ENCODE results near the gene HDAC3. TPM values are rescaled to one million over a fixed set of nuclear protein-coding genes. Genes with fewer than 3 reads are reported as not detected.

Gene HDAC3
- polyA plus RNA-seq, 1 experiment, result 97.8 TPM

DNA sequence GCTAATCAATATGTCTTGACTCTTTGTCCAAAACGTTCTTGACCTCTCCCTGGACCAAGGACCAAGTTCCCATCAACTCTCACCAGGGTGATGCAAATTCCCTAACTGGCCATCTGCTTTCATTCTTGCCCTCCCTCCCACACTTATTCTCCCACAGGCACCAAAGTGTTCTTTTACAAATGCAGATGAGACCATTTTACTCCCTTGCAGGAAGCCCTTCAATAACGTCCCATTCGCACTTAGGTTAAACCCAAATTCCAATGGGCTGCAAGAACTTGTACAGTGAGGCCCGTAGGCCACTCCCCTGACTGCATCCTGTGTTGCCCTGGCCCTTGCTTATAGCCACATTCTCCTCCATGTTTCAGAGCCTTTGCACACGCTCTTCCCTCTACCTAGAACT, 38.1 kb upstream of the HDAC3 start:
- Histone ChIP-seq H3K4me3 (ENCODE audit: low read depth, low read length) (no peak overlapping the region), H3K36me3 (ENCODE audit: control insufficient read depth, insufficient read depth, low read length) (peaks cover 22% of the 10 kb centered on the region), H3K27me3 (ENCODE audit: control insufficient read depth, insufficient read depth, low read length) (no peaks in the 10 kb centered on the region)
- no peak for TF ChIP-seq CTCF (IDR thresholded peaks at IDR 0.05; ENCODE audit: insufficient read depth, low read depth, low read length)
- DNase-seq (ENCODE audit: low read depth), result no peak
- ChIA-PET POLR2A (no interaction called here), CTCF (interaction anchor here (2.5 kb wide), 1 partner anchor 11 kb away, joined by 13 read pairs; no protein-coding TSS in a partner anchor)

DNA sequence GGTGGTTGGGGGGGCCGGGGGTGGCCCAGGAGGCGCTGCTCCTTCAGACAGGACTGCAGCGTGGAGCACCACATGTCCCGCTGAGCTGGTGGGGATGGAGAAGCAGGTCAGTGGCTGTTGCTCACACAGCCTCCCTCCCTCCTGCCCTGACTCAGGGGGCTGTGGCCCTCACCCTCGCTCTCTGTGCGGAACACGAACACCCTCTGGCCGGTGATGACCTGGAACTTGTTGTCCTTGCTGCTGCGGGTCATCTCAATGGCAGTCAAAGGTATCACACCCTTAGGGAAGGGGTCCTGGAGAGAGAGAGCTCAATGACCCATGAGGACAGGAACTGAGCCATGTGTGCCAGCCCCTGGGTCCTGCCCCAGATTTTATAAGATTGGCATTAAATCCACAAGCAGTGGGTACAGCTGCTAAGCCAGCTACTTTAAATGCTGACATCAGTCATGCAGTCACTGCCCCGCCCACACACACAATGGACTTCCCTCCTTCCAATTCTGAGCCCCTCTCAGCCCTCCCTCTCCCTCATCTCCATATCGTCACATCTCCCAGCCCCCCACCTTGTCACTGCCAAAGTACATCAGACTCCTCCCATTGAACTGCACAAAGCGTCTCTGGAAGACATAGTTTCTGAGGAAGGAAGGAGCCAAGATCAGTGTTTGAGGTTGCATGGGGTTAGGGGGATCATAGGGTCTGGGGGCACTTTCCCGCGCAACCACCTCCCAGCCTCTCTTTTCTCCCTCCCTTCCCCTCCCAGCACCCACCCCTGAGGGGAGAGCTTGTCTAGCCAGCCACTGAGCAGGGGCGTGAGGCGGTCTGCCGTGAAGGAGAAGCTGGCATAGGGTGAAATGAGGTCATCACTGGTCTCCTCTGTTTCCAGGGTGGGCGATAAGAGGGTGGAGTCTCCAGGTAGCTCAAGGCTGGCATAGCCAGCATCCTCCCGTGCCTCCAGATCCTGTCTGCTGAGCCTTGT, 36.5 kb upstream of the HDAC3 start:
- ChIA-PET POLR2A (no interaction called here), CTCF (interaction anchor here (1.1 to 2.5 kb wide), 4 partner anchors 9 to 296 kb away, joined by 3 to 13 read pairs (median 6); partner anchors contain the start of gene RNF14)
- peaks cover 24% of the 10 kb centered on the region for H3K36me3 ChIP-seq (ENCODE audit: control insufficient read depth, insufficient read depth, low read length)
- H3K4me3 ChIP-seq (ENCODE audit: low read depth, low read length), result no peak overlapping the region
- no peak for TF ChIP-seq CTCF (IDR thresholded peaks at IDR 0.05; ENCODE audit: insufficient read depth, low read depth, low read length)
- H3K27me3 ChIP-seq (ENCODE audit: control insufficient read depth, insufficient read depth, low read length), result no peaks in the 10 kb centered on the region
- no peak for DNase-seq (ENCODE audit: low read depth)

DNA sequence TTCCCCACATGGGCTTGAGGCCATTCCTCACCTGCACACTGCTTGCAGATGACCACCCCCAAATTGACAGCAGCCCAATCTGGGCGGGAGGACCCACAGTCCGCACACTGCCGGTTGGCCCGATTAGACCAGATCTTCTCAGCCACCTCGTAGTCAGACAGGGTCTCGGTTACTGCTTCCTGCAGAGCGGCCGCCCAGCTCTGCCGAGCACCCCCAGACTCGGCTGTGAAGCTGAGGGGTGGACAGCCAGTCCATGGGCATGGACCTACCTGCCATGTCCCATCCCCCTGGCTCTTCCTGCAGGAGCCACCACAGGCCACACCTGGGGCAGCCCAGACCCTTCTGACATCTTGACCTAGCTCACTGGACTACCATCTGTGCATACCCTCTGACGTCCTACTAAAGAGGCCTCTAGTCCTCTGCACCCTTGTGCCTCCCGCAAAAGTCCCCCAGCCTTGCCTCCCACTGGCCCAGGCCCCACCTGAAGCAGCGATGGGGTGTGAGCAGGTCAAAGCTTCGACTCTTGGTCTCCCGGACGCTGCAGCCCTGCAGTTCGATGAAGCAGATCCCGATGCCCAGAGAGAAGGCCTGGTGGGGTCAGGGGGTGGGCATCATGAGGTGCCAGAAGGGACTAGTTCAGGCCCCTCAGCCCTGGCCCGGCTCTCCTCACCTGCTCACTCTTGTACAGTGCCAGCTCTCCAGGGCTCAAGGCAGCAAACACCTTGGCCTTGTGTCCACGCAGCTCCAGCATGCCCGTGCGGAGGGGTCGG, 35.6 kb upstream of the HDAC3 start:
- POLR2A ChIA-PET, result no interaction called here
- TF ChIP-seq CTCF (IDR thresholded peaks at IDR 0.05; ENCODE audit: insufficient read depth, low read depth, low read length), result no peak
- CTCF ChIA-PET, result interaction anchor here (1.2 to 2.5 kb wide), 3 partner anchors 8 to 288 kb away, joined by 3 to 13 read pairs (median 8); no protein-coding TSS in a partner anchor
- Histone ChIP-seq H3K4me3 (ENCODE audit: low read depth, low read length) (no peak overlapping the region), H3K36me3 (ENCODE audit: control insufficient read depth, insufficient read depth, low read length) (peaks cover 22% of the 10 kb centered on the region), H3K27me3 (ENCODE audit: control insufficient read depth, insufficient read depth, low read length) (no peaks in the 10 kb centered on the region)
- DNase-seq (ENCODE audit: low read depth), result no peak

DNA sequence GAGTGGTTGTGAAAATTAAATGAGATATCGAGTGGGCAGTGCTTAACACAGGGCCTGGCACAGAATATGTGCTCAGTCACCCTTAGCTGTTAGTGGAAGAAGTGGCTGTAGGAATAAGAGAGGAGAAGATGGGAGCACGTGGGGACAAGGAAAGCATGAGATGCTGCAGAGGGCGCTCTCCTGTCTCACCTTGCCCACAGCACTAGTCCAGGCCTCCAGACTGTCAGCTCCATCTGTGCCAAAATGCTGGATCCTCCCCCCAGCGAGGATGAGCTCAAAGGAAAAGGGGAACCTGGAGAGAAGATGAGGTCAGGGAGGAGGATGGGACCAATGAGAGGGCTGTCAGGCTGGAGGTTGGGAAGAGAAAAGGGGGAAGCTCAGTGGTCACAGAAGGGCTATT, 32.9 kb upstream of the HDAC3 start:
- CTCF ChIA-PET, result interaction anchor here (0.8 to 3.1 kb wide), 11 partner anchors 9 to 322 kb away, joined by 3 to 19 read pairs (median 6); partner anchors contain the start of genes PCDH1 and RNF14

More for the DNA sequence above, 32.9 kb upstream of the HDAC3 start:
- H3K4me3 ChIP-seq (ENCODE audit: low read depth, low read length), result no peak overlapping the region
- POLR2A ChIA-PET, result no interaction called here
- TF ChIP-seq CTCF (IDR thresholded peaks at IDR 0.05; ENCODE audit: insufficient read depth, low read depth, low read length), result no peak
- H3K27me3 ChIP-seq (ENCODE audit: control insufficient read depth, insufficient read depth, low read length), result no peaks in the 10 kb centered on the region
- peaks cover 21% of the 10 kb centered on the region for H3K36me3 ChIP-seq (ENCODE audit: control insufficient read depth, insufficient read depth, low read length)
- DNase-seq (ENCODE audit: low read depth), result no peak

Data from BJ (cell line).